Testis (tissue), 3 donors: ENCODE measurements around the gene GRIA4. TPM values are rescaled to one million over a fixed set of nuclear protein-coding genes. Genes with fewer than 3 reads are reported as not detected.

ENCODE experiments used
- DNase-seq: peaks from one replicate; pipeline ENCODE4 v3.0.0-alpha.2; 2019
- H3K27ac ChIP-seq, 2 donors: fragments of 200-600 bp; sonication (generic); one replicate each; pipeline ENCODE4 v1.5.1; 2019
- H3K27me3 ChIP-seq: fragments of 200-600 bp; sonication (generic); one replicate; pipeline ENCODE4 v1.5.1; 2019
- H3K36me3 ChIP-seq: fragments of 200-600 bp; sonication (generic); one replicate; pipeline ENCODE4 v1.5.1; 2017; ENCODE audit warnings: low read depth; ENCODE audit errors: missing control alignments
- H3K4me1 ChIP-seq: fragments of 200-600 bp; sonication (generic); one replicate; pipeline ENCODE4 v1.5.1; 2019
- H3K4me3 ChIP-seq, 2 donors: fragments of 200-600 bp; sonication (generic); one replicate each; pipeline ENCODE4 v1.5.1; 2017 to 2019
- H3K9me3 ChIP-seq: fragments of 200-600 bp; sonication (generic); one replicate; pipeline ENCODE4 v1.5.1; 2017
- CTCF ChIP-seq, 3 experiments: fragments of 450-650 bp in 2 of 3; fragments of 200-600 bp in 1 of 3; sonication (generic) in 1 of 3; IDR thresholded peaks; one replicate each; pipeline ENCODE4 v1.5.1; 2016 to 2019; ENCODE audit warnings: antibody characterized with exemption in 3 of 3, mild to moderate bottlenecking in 2 of 3, moderate library complexity in 1 of 3
- POLR2A ChIP-seq: fragments of 450-650 bp; IDR thresholded peaks from one replicate; pipeline ENCODE4 v1.6.1; 2017; ENCODE audit warnings: antibody characterized with exemption, mild to moderate bottlenecking, moderate library complexity
- WGBS, 2 donors: methylation state at CpG; one replicate each; pipeline ENCODE4 v1.1.5; 2018; 5-methylcytosine and 5-hydroxymethylcytosine counted together
- intact Hi-C: fragments of 100-400 bp; cut with DNase I; formaldehyde crosslinking; loops from one replicate; pipeline ENCODE4 v1.15.1; 2023; ENCODE audit warnings: low total_unique reads
- polyA plus RNA-seq: library from polyadenylated mRNA; stranded (reverse); fragments of 350-450 nt; fragmentation: Illumina TruSeq; extraction: RNeasy Lipid Tissue Mini Kit (QIAGEN cat#74804); gene quantifications from one replicate; pipeline ENCODE4 v1.2.3, GENCODE V29; 2014; ENCODE audit warnings: low read depth, low replicate concordance; ENCODE audit not compliant: insufficient read depth
- total RNA-seq, 2 donors: library from RNA; depleted of rRNA; stranded (reverse); fragments of >200 nt; gene quantifications; one replicate each; pipeline ENCODE4 v1.2.3, GENCODE V29; 2016

Gene GRIA4
- total and polyA plus RNA-seq, 3 donors from 2014 or later = 0.08 to 1.1 (median 0.18) TPM

- 76 to 97% methylated on average over 1 of the region's 1 CpG for whole genome bisulfite sequencing, 2 donors
- no peaks in the 10 kb centered on the region for H3K9me3 ChIP-seq
- H3K4me1 ChIP-seq = no peaks in the 10 kb centered on the region
- intact Hi-C loops = no loop called here
- H3K4me3 ChIP-seq = no peak overlapping the region
- H3K36me3 ChIP-seq = no peaks in the 10 kb centered on the region
- DNase-seq = no peak
- H3K27me3 ChIP-seq = no peaks in the 10 kb centered on the region
- TF ChIP-seq POLR2A (no peak), CTCF (IDR thresholded peaks at IDR 0.05) (no peak)
- H3K27ac ChIP-seq = no peak overlapping the region
Observed at GRCh38 chr11:105598371-105598770, 11.5 kb upstream of the GRIA4 start.

- H3K36me3 ChIP-seq = no peaks in the 10 kb centered on the region
- H3K27ac ChIP-seq = no peak overlapping the region
- DNase-seq = no peak
- intact Hi-C loops = no loop called here
- H3K9me3 ChIP-seq = no peaks in the 10 kb centered on the region
- H3K4me3 ChIP-seq = no peak overlapping the region
- TF ChIP-seq CTCF (IDR thresholded peaks at IDR 0.05) (no peak), POLR2A (no peak)
- no peaks in the 10 kb centered on the region for H3K27me3 ChIP-seq
- no peaks in the 10 kb centered on the region for H3K4me1 ChIP-seq
Observed at GRCh38 chr11:105603156-105603555, 6.7 kb upstream of the GRIA4 start.

GRCh38 chr11:105609341-105609781, 512 bp upstream of the GRIA4 start:
- intact Hi-C loops = no loop called here
- Histone ChIP-seq H3K4me1 (peaks cover 11% of the 10 kb centered on the region), H3K36me3 (no peaks in the 10 kb centered on the region), H3K27ac (no peak overlapping the region), H3K4me3 (peak overlapping the region in 1 of 2 donors; percentile 30), H3K27me3 (no peaks in the 10 kb centered on the region), H3K9me3 (no peaks in the 10 kb centered on the region)
- peak; percentile 17 for DNase-seq
- WGBS, 2 donors = 4% methylated on average over 7 of the region's 7 CpGs
- TF ChIP-seq CTCF (IDR thresholded peaks at IDR 0.05) (peak in 2 of 3 experiments; percentile 17 to 28), POLR2A (no peak)

GRCh38 chr11:105610871-105611571, 1.1 kb downstream of the GRIA4 start:
- Histone ChIP-seq H3K27ac (no peak overlapping the region), H3K4me3 (peak overlapping the region in 1 of 2 donors; percentile 30)

More at GRCh38 chr11:105610871-105611571, 1.1 kb downstream of the GRIA4 start:
- TF ChIP-seq POLR2A = no peak
- TF ChIP-seq CTCF (IDR thresholded peaks at IDR 0.05) = no peak
- no peaks in the 10 kb centered on the region for H3K9me3 ChIP-seq
- no peak for DNase-seq
- no peaks in the 10 kb centered on the region for H3K27me3 ChIP-seq
- H3K4me1 ChIP-seq = peaks cover 11% of the 10 kb centered on the region
- 2 to 5% methylated on average over 21 of the region's 21 CpGs for WGBS, 2 donors
- H3K36me3 ChIP-seq = no peaks in the 10 kb centered on the region
- intact Hi-C loops = no loop called here
